HG03039 (cell line): ENCODE results near the gene PLOD2.
"Not testable (repeated sequence)": the region's sequence is repeated elsewhere in the genome, so short reads cannot be mapped to it uniquely, and the experiment has no call there.

Experiments used
- ATAC-seq: cut with Tn5 transposase; IDR thresholded peaks from one replicate; pipeline ENCODE4 v1.9.1; 2021; ENCODE audit warnings: mild to moderate bottlenecking, moderate library complexity; ENCODE audit not compliant: unreplicated experiment

The PLOD2 gene

DNA sequence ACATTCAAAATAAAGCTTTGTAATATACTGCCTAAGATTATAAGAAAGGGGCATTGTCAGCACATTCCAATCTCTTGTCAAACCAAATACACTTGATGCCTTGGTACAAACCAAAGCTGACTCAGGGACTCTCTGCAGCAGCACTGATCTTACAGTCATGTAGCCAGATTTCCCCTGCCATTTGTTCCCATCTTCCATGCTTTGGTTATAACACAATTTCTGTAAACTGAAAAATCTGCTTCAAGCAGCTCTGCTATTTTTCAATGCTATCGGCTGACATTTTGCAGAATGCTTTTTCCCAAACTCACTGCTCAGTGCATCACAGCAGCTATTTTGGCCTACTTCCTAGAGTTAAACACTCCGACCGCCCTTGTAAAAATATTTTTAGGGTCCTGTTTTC lies 18.2 kb downstream of the PLOD2 start:
- ATAC-seq, result no peak

DNA sequence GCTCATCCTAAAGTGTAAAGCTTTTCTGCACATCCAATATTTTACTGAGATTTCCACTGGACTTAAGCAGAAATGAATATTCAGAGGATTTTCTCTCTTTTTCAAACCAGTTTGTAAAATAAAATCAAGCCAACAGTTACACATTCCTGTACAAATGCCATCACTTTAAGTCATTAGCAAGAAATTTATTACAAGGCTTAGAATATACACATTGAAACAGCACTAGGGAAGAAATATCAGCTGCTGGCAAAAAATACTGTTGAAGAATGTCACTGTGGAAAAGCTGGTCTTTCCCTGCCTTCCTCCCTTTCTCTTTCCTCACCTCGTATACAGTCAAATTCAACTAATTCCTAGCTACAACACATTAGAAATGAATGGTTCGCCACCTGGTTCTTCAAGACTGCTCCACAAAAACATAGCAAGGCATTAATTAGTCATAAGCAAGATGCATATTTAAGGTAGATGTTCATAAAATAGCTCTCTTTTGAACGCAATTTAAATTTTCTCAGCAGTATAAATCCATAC lies 21.3 kb downstream of the PLOD2 start:
- ATAC-seq, result no peak

GRCh38 chr3:146138902-146139301 lies 22.1 kb downstream of the PLOD2 start:
- ATAC-seq, result no peak

DNA sequence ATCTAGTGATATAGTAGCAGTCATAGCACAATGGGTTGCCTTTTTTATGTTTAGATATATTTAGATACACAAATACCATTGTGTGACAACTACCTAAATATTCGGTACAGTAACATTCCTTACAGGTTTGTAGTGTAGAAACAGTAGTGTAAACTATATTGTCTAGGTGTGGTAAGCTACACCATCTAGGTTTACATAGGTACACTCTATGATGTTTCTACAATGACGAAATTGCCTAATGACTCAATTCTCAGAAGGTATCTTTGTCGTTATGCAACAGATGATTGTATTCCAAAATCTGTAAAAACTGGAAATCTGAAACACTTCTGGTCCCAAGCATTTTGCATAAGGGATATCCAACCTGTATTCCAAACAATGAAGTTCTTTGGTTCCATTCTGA lies 24.3 kb downstream of the PLOD2 start:
- no peak for ATAC-seq

DNA sequence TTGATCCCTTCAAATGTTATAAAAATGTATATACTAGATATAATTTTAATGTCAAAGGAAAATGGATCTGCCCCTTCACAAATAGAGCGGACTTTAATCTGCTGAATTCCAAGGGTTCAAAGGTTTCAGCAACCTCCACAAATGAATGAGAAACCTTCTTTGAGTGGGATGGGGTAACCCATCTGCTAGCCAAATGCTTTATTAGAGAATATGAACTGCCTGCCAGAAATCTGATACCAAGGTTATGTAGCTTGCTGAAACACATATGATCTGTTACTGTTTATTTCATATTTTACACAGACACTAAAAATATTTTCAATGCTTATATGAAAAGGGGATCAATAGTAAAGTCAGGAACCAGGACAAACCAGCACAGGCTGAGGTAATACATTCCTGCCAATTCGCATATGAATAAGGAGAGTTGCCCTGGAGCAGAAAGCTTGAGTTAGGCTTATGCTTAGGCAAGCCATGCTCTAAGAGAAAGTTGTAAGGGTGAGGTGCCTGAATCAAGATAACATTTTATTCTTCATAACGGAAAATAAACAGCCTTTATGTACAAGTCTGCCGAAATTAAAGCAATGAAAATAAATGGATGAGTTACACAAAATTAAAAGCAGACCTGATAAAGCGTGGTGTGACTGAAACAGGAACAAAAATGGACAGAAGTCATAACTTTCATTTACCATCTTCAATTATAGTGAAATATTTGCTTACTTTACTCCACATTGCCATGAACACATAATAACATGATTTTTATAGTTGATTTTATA lies 26.5 kb downstream of the PLOD2 start:
- ATAC-seq, result no peak

DNA sequence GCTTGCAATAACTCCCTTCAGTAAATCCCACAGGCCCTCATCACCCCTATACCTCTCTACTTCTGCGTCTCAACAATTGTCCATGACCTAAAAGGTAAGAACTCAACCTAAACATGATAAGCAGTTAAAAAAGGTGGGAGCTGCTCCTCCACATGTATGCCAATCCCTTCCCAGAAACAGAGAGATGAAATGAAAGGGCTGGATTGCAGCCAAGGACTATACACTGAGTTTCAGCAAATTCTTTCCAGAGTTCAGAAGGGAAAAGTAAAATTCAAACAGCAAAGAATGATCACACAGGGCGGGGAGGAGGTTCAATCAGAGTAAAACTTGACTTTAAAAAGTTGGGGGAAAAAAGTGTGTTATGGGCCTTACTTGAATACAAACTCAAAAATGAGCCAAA lies 27.5 kb downstream of the PLOD2 start:
- ATAC-seq, result no peak

DNA sequence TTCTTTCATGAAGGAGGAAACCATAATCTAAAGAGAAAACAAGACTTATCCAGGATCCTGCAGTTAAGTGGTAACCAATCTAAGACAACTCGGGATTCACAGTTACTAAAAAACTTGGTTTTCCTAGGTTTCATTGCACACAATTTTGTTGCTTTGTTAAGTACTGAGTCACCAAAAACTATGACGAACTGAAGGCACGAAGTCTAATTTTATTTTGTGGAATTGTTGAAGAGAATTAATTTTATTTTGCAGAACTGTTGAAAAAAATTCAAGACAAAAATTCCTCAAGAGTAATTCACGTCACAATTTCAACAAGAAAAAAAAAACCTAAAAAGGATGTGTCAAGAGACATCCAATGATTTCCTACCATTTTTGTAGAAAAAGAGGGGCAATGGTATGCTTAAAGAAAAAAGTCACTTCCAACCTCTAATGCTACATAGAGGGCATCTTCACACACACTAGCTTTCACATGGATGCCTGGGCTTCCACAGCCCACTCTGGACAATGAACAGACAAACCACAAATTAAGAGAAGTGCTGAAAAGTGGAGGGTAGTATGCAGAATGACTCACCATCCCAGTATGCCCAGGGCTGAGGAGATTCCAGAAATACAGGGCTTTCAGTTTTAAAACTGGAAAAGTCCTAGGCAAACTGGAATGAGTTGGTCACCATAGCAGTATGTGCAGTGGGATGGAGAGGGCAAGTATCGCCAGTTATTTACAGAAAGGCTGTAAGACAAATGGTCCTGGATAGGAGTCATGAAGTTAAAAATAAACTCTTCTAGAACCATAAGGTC lies 29.2 kb downstream of the PLOD2 start:
- no peak for ATAC-seq

DNA sequence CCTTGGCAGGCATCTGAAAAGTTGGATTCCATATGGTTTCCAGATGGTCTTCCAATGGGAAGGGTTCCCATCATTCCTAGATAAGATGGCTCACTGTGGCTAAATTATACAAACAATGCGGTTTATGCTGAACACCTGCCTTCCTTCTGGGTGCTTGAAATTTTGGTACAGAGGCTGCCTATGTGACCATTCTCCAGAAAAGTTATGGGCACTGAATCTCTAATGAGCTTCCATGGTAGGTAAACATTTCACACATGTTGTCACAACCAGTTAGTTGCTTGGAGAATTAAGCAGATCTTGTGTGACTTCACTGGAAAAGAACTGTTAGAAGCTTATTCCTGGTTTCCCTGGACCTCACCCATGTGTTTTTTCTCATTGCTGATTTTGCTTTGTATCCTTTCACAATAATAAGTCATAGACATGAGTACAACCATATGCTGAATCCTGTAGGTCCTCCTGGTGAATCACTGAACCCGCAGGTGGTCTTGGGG lies 30.1 kb downstream of the PLOD2 start:
- no peak for ATAC-seq

GRCh38 chr3:146129750-146130149 lies 31.2 kb downstream of the PLOD2 start:
- ATAC-seq, result no peak

- ATAC-seq, result no peak
Measured at GRCh38 chr3:146128939-146129338, 32.0 kb downstream of the PLOD2 start.

GRCh38 chr3:146128179-146128578 lies 32.8 kb downstream of the PLOD2 start:
- ATAC-seq, result no peak

DNA sequence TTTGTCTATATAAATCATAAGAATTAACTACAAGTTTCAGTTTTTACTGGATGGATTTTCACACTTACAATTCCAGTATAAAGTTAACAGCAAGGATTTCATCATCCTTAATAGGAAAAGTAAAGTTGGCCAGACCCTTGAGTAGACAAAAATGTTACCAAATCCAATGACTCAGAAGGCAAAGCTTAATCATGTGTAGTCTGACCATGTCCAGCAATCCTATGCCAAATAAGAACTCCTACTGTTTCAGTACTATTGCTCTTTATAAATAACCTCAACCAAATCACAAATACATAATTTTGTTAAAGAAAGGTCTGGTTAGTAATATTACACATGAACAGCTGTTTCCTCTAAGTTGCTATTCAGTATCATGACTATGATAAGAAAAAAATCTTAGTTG lies 35.0 kb downstream of the PLOD2 start:
- ATAC-seq, result no peak

- ATAC-seq, result no peak
Measured at GRCh38 chr3:146124126-146124801, 36.7 kb downstream of the PLOD2 start.

- no peak for ATAC-seq
Measured at GRCh38 chr3:146117406-146118285, 43.3 kb downstream of the PLOD2 start.

DNA sequence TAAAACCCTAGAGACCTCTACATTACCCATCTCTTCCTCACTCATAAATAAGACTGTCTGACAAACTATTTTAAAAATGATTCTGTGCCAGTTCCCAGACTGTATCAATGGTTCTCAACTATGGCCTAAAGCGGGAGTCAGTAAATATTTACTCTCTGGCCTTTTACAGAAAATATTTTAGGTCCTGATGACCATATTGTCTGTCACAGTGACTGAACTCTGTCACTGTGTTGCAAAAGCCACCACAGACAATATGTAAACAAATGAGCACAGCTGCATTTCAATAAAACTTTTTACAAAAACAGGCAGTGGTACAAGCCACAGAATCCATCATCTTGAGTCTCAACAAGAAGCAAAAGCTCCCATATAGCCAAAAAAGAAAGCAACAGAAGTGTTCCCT lies 45.4 kb downstream of the PLOD2 start:
- no peak for ATAC-seq

DNA sequence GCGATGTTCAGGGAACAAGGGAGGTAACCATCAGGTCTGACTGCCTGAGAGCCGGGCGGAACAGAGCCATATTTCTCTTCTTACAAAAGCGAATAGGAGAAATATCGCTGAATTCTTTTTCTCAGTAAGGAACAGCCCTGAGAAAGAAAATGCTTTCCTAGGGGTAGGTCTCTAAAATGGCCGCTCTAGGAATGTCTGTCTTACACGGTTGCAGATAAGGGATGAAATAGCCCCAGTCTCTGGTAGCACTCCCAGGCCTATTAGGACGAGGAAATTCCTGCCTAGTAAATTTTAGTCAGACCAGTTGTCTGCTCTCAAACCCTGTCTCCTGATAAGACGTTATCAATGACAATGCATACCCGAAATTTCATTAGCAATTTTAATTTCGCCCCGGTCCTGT lies 47.2 kb downstream of the PLOD2 start:
- not testable (repeated sequence) for ATAC-seq

- no peak for ATAC-seq
Measured at GRCh38 chr3:146111337-146111736, 49.6 kb downstream of the PLOD2 start.

DNA sequence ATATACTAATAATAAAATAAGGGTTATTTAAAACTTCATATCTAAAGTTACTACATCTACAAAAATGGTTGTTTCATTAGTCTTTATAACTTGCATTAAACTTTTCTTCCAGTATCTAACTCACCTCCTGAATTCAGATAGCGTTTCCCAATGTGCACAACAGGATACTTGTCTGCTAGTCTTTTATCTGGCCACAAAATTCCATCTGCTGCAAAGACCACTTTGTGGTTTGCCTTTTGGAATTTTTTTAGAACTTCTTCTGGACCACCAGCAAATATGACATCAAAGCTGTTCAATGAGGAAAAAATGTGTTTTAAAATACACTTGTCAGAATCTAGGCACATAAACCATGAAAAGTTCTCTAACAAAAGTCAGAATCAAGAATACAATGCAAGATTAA lies 50.8 kb downstream of the PLOD2 start:
- ATAC-seq, result no peak

- ATAC-seq, result no peak
Measured at GRCh38 chr3:146106986-146107385, 54.0 kb downstream of the PLOD2 start.

DNA sequence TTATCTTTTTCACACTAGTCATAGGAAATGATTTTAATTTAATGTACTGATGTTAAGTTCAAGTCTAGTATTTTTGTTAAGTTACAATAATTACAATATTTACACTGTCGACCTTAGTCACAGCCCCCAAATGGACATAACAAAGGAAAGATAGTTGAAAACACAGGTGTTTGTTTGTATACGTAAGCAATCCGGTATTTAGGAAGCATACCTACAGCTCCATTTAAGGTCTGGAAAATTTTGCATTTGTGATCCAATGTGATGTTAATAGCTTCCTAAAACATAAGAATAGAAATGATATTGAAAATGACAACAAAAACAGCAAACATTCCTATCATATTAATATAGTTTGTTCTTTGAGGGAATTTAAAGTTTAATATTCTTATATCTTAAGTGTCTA lies 56.9 kb downstream of the PLOD2 start:
- no peak for ATAC-seq
